ENCODE data around the gene RBPJ. TPM values are rescaled to one million over a fixed set of nuclear protein-coding genes. Genes with fewer than 3 reads are reported as not detected.

Gene RBPJ
- polyA plus RNA-seq, 2 donors = 11.8 to 25.9 TPM

- no peaks in the 10 kb centered on the region for H3K36me3 ChIP-seq (ENCODE audit: control insufficient read depth in 2 of 2, insufficient read depth in 2 of 2, low read length in 1 of 2)
- H3K27ac ChIP-seq (ENCODE audit: low read depth in 2 of 2, low read length in 1 of 2) = no peak overlapping the region
- H3K4me1 ChIP-seq (ENCODE audit: control insufficient read depth in 2 of 2, insufficient read depth in 2 of 2, low read length in 1 of 2) = no peaks in the 10 kb centered on the region
- H3K9me3 ChIP-seq (ENCODE audit: control insufficient read depth in 2 of 2, insufficient read depth in 1 of 2, low read depth in 1 of 2, low read length in 1 of 2) = peaks cover 0 to 3% of the 10 kb centered on the region in 2 donors
- no peak overlapping the region for H3K4me3 ChIP-seq (ENCODE audit: low read depth in 1 of 2, low read length in 2 of 2)
- H3K27me3 ChIP-seq (ENCODE audit: control insufficient read depth in 1 of 2, insufficient read depth in 2 of 2, low read length in 2 of 2) = no peaks in the 10 kb centered on the region
- WGBS, 2 donors = 73 to 74% methylated on average over 3 of the region's 3 CpGs
Observed at GRCh38 chr4:26404743-26405206, 84.0 kb downstream of the RBPJ start.

GRCh38 chr4:26406346-26406975 is 85.6 kb downstream of the RBPJ start:
- WGBS, 2 donors = 91 to 95% methylated on average over 4 of the region's 4 CpGs
- no peak overlapping the region for H3K4me3 ChIP-seq (ENCODE audit: low read depth in 1 of 2, low read length in 2 of 2)

GRCh38 chr4:26407476-26407875 is 86.7 kb downstream of the RBPJ start:
- Histone ChIP-seq H3K4me3 (ENCODE audit: low read depth in 1 of 2, low read length in 2 of 2) (no peak overlapping the region), H3K4me1 (ENCODE audit: control insufficient read depth in 2 of 2, insufficient read depth in 2 of 2, low read length in 1 of 2) (no peaks in the 10 kb centered on the region), H3K9me3 (ENCODE audit: control insufficient read depth in 2 of 2, insufficient read depth in 1 of 2, low read depth in 1 of 2, low read length in 1 of 2) (peaks cover 0 to 3% of the 10 kb centered on the region in 2 donors), H3K36me3 (ENCODE audit: control insufficient read depth in 2 of 2, insufficient read depth in 2 of 2, low read length in 1 of 2) (peaks cover 0 to 2% of the 10 kb centered on the region in 2 donors), H3K27ac (ENCODE audit: low read depth in 2 of 2, low read length in 1 of 2) (no peak overlapping the region), H3K27me3 (ENCODE audit: control insufficient read depth in 1 of 2, insufficient read depth in 2 of 2, low read length in 2 of 2) (no peaks in the 10 kb centered on the region)
- 96 to 97% methylated on average over 1 of the region's 1 CpG for WGBS, 2 donors

More at GRCh38 chr4:26406346-26406975, 85.6 kb downstream of the RBPJ start:
- Histone ChIP-seq H3K36me3 (ENCODE audit: control insufficient read depth in 2 of 2, insufficient read depth in 2 of 2, low read length in 1 of 2) (peaks cover 0 to 2% of the 10 kb centered on the region in 2 donors), H3K27me3 (ENCODE audit: control insufficient read depth in 1 of 2, insufficient read depth in 2 of 2, low read length in 2 of 2) (no peaks in the 10 kb centered on the region), H3K4me1 (ENCODE audit: control insufficient read depth in 2 of 2, insufficient read depth in 2 of 2, low read length in 1 of 2) (no peaks in the 10 kb centered on the region), H3K27ac (ENCODE audit: low read depth in 2 of 2, low read length in 1 of 2) (no peak overlapping the region), H3K9me3 (ENCODE audit: control insufficient read depth in 2 of 2, insufficient read depth in 1 of 2, low read depth in 1 of 2, low read length in 1 of 2) (peaks cover 0 to 3% of the 10 kb centered on the region in 2 donors)

GRCh38 chr4:26410385-26411293 is 89.8 kb downstream of the RBPJ start:
- peaks cover 0 to 3% of the 10 kb centered on the region in 2 donors for H3K9me3 ChIP-seq (ENCODE audit: control insufficient read depth in 2 of 2, insufficient read depth in 1 of 2, low read depth in 1 of 2, low read length in 1 of 2)
- WGBS, 2 donors = 2 to 5% methylated on average over 2 of the region's 2 CpGs
- peaks cover 0 to 2% of the 10 kb centered on the region in 2 donors for H3K36me3 ChIP-seq (ENCODE audit: control insufficient read depth in 2 of 2, insufficient read depth in 2 of 2, low read length in 1 of 2)

DNA sequence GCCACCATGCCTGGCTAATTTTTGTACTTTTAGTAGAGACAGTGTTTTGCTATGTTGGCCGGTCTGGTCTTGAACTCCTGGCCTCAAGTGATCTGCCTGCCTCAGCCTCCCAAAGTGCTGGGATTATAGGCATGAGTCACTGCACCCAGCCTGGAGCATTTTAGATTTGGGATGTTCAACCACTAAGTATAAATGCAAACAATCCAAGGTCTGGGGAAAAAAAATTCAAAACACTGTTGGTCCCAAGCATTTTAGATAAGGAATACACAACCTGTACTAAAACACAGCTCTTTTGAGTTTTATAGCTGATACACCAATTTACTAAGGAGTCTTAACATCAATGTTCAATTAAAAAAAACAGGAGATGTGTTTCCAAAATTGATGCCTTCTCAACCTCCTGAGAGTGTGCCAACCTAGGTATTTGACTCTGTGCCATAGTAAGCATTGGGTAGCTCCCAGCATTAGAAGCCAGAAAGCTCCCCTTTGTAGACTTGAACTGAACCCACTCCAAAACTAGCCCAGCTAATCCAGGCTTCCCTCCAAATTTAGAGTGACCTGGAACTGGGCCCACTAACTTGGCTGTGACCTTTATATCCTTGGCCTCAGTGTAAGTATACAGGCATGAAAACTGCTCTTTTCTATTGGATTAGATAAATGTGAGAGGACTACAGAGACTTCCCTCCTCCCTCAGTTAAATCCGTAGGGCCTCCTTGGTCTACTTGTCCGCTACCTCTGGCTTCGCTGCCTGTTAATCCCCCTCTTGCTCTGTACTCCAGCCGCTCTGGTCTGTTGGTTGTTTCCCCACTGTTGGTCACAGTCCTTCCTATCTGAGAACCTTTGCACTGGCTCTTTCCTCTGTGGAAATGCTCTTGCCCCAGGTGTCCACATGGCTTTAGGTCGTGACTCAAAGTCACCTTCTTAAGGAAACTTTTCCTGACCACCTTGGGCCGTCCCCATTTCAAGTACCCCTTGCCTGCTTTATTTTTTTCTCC is 91.9 kb downstream of the RBPJ start:
- Histone ChIP-seq H3K4me3 (ENCODE audit: low read depth in 1 of 2, low read length in 2 of 2) (no peak overlapping the region), H3K27me3 (ENCODE audit: control insufficient read depth in 1 of 2, insufficient read depth in 2 of 2, low read length in 2 of 2) (no peaks in the 10 kb centered on the region), H3K27ac (ENCODE audit: low read depth in 2 of 2, low read length in 1 of 2) (peak overlapping the region in 1 of 2 donors; percentile 48), H3K4me1 (ENCODE audit: control insufficient read depth in 2 of 2, insufficient read depth in 2 of 2, low read length in 1 of 2) (no peaks in the 10 kb centered on the region), H3K9me3 (ENCODE audit: control insufficient read depth in 2 of 2, insufficient read depth in 1 of 2, low read depth in 1 of 2, low read length in 1 of 2) (no peaks in the 10 kb centered on the region), H3K36me3 (ENCODE audit: control insufficient read depth in 2 of 2, insufficient read depth in 2 of 2, low read length in 1 of 2) (peaks cover 0 to 2% of the 10 kb centered on the region in 2 donors)
- WGBS, 2 donors = 59 to 63% methylated on average over 7 of the region's 7 CpGs

More at GRCh38 chr4:26410385-26411293, 89.8 kb downstream of the RBPJ start:
- no peaks in the 10 kb centered on the region for H3K27me3 ChIP-seq (ENCODE audit: control insufficient read depth in 1 of 2, insufficient read depth in 2 of 2, low read length in 2 of 2)
- H3K4me3 ChIP-seq (ENCODE audit: low read depth in 1 of 2, low read length in 2 of 2) = no peak overlapping the region
- H3K27ac ChIP-seq (ENCODE audit: low read depth in 2 of 2, low read length in 1 of 2) = no peak overlapping the region
- H3K4me1 ChIP-seq (ENCODE audit: control insufficient read depth in 2 of 2, insufficient read depth in 2 of 2, low read length in 1 of 2) = no peaks in the 10 kb centered on the region

GRCh38 chr4:26413582-26413981 is 92.8 kb downstream of the RBPJ start:
- 83 to 84% methylated on average over 3 of the region's 3 CpGs for WGBS, 2 donors
- Histone ChIP-seq H3K4me1 (ENCODE audit: control insufficient read depth in 2 of 2, insufficient read depth in 2 of 2, low read length in 1 of 2) (no peaks in the 10 kb centered on the region), H3K27ac (ENCODE audit: low read depth in 2 of 2, low read length in 1 of 2) (no peak overlapping the region), H3K9me3 (ENCODE audit: control insufficient read depth in 2 of 2, insufficient read depth in 1 of 2, low read depth in 1 of 2, low read length in 1 of 2) (no peaks in the 10 kb centered on the region), H3K36me3 (ENCODE audit: control insufficient read depth in 2 of 2, insufficient read depth in 2 of 2, low read length in 1 of 2) (peaks cover 0 to 2% of the 10 kb centered on the region in 2 donors), H3K4me3 (ENCODE audit: low read depth in 1 of 2, low read length in 2 of 2) (no peak overlapping the region), H3K27me3 (ENCODE audit: control insufficient read depth in 1 of 2, insufficient read depth in 2 of 2, low read length in 2 of 2) (no peaks in the 10 kb centered on the region)

- no peaks in the 10 kb centered on the region for H3K4me1 ChIP-seq (ENCODE audit: control insufficient read depth in 2 of 2, insufficient read depth in 2 of 2, low read length in 1 of 2)
- 86 to 96% methylated on average over 1 of the region's 1 CpG for WGBS, 2 donors
- no peak overlapping the region for H3K4me3 ChIP-seq (ENCODE audit: low read depth in 1 of 2, low read length in 2 of 2)
- no peaks in the 10 kb centered on the region for H3K36me3 ChIP-seq (ENCODE audit: control insufficient read depth in 2 of 2, insufficient read depth in 2 of 2, low read length in 1 of 2)
- no peaks in the 10 kb centered on the region for H3K27me3 ChIP-seq (ENCODE audit: control insufficient read depth in 1 of 2, insufficient read depth in 2 of 2, low read length in 2 of 2)
- no peaks in the 10 kb centered on the region for H3K9me3 ChIP-seq (ENCODE audit: control insufficient read depth in 2 of 2, insufficient read depth in 1 of 2, low read depth in 1 of 2, low read length in 1 of 2)
- H3K27ac ChIP-seq (ENCODE audit: low read depth in 2 of 2, low read length in 1 of 2) = no peak overlapping the region
Observed at GRCh38 chr4:26418107-26418506, 97.3 kb downstream of the RBPJ start.

DNA sequence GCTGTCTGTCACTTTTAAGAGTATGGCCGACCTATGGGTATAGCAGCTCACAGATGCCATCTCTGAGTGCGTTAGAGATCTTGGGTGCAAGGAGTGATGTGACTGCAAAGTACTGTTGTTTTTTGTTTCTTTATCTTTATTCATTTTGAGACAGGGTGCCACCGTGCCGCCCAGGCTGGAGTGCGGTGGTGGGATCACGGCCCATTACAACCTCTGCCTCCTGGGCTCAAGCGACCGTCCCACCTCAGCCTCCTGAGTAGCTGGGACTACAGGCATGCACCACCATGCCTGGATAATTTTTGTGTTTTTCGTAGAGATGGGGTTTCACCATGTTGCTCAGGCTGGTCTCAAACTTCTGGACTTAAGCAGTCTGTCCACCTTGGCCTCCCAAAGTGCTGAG is 98.0 kb downstream of the RBPJ start:
- Histone ChIP-seq H3K4me1 (ENCODE audit: control insufficient read depth in 2 of 2, insufficient read depth in 2 of 2, low read length in 1 of 2) (no peaks in the 10 kb centered on the region), H3K27me3 (ENCODE audit: control insufficient read depth in 1 of 2, insufficient read depth in 2 of 2, low read length in 2 of 2) (no peaks in the 10 kb centered on the region), H3K27ac (ENCODE audit: low read depth in 2 of 2, low read length in 1 of 2) (no peak overlapping the region), H3K36me3 (ENCODE audit: control insufficient read depth in 2 of 2, insufficient read depth in 2 of 2, low read length in 1 of 2) (no peaks in the 10 kb centered on the region), H3K9me3 (ENCODE audit: control insufficient read depth in 2 of 2, insufficient read depth in 1 of 2, low read depth in 1 of 2, low read length in 1 of 2) (no peaks in the 10 kb centered on the region), H3K4me3 (ENCODE audit: low read depth in 1 of 2, low read length in 2 of 2) (no peak overlapping the region)
- WGBS, 2 donors = 96 to 97% methylated on average over 9 of the region's 9 CpGs

DNA sequence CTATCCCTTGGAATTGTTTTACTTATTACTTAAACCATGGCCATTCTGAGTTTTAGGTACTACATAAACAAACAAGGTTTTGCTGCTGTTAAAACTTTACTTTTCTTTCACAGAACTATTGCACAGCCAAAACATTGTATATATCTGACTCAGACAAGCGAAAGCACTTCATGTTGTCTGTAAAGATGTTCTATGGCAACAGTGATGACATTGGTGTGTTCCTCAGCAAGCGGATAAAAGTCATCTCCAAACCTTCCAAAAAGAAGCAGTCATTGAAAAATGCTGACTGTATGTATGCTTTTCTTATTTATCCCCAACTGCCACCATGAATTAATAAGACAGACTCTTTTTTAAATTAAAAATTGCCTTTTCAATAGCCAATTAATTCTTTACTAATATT is 99.6 kb downstream of the RBPJ start:
- H3K27ac ChIP-seq (ENCODE audit: low read depth in 2 of 2, low read length in 1 of 2) = no peak overlapping the region
- WGBS, 2 donors = 90% methylated on average over 2 of the region's 2 CpGs
- peaks cover 0 to 3% of the 10 kb centered on the region in 2 donors for H3K36me3 ChIP-seq (ENCODE audit: control insufficient read depth in 2 of 2, insufficient read depth in 2 of 2, low read length in 1 of 2)
- H3K4me1 ChIP-seq (ENCODE audit: control insufficient read depth in 2 of 2, insufficient read depth in 2 of 2, low read length in 1 of 2) = no peaks in the 10 kb centered on the region
- H3K9me3 ChIP-seq (ENCODE audit: control insufficient read depth in 2 of 2, insufficient read depth in 1 of 2, low read depth in 1 of 2, low read length in 1 of 2) = no peaks in the 10 kb centered on the region
- no peak overlapping the region for H3K4me3 ChIP-seq (ENCODE audit: low read depth in 1 of 2, low read length in 2 of 2)
- H3K27me3 ChIP-seq (ENCODE audit: control insufficient read depth in 1 of 2, insufficient read depth in 2 of 2, low read length in 2 of 2) = no peaks in the 10 kb centered on the region

Measured in esophagus (tissue), 2 donors.